HG03045 (cell line): Measurements from ENCODE around the gene TENM4.

Experiments used
- ATAC-seq: cut with Tn5 transposase; IDR thresholded peaks from one replicate; pipeline ENCODE4 v1.9.1; 2021; ENCODE audit warnings: mild to moderate bottlenecking, moderate library complexity; ENCODE audit not compliant: unreplicated experiment

Gene TENM4

DNA sequence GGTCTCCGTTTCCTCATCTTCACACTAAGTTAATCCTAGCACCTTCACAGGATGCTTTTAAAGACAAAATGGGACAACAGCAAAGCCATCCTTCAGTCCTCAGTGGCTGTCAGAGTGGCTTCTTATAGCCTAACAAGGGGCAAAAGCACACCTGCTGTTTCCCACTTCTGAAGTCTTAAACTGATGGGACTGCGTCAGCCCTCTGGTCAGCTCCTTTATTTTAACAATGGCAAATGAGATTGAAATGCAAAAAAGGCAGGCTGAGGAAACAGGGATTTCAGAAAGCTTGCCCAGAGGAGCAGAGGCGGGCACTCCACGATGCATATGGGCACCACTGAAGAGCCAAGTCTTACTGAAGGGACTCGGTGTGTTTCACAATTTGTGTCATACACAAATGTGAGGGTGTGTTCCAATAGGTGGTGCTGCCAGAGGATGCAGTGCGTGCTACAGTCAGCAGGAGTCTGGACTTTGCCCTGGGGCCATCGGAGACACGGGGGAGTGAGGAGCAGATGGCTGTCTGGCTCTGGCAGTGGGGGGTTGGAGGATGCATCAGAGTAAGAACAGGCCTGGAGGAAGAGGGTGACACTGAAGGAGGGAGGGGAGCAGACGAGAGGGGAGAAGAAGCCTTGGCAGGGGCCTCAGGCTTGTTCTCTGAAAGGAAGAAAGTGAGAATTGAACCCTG, 47.3 kb downstream of the TENM4 start:
- no peak for ATAC-seq

DNA sequence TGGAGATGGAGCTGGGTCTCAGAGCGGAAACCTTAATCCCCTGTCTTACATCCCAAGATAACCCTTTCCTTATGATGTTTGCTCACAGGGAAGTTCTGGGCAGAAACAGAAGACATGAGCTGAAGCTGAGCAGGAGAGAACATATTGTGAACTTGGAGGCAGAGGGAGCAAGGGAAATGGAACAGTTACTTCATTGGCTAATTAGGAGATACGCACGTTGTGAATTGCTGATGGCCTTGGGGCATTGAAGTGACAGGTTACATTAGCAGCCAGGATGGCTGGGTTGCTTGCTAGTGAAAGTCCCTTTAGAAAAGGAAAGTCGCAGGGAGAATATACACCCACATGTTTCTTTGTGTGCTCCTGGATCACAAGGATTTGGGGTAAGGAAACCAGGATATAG, 48.7 kb downstream of the TENM4 start:
- ATAC-seq = no peak

GRCh38 chr11:79390923-79391322, 49.9 kb downstream of the TENM4 start:
- no peak for ATAC-seq

- ATAC-seq = no peak
Measured at GRCh38 chr11:79390477-79390876, 50.4 kb downstream of the TENM4 start.

DNA sequence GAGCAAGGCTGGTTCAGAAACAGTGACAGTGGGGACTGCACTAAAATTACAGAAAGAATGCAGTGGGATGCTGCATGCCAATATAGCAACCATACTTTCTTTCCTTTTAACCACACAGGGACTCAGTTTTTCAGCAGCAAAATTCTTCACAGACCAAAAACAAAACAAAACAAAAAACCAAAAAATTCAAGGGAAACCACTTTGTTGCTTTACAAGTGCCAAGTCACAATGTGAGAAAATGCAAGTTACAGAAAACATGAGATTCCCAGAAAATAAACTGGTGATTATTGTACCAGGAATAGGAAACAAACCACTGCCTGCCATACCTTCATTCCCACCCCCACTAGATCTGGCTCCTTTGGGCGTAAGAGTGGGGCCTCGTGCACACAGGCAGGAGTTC, 52.6 kb downstream of the TENM4 start:
- no peak for ATAC-seq

DNA sequence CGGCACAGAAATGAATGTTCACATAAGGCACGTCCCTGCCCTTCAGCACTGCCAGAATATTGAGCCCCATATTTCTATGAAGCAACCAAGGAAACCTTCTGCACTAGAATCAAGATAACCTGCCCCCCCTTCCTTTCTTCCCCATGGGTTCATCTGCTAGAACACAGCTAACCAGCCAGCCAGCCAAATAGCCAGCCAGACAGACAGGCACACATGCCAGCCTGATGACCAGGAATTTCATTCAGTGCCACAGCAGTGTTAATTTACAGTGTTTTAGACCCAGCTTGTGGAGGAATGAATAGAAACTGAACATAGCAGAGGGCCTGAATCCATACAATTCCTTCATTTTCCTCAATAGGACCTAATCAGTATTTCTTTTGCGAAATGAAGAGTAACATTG, 57.0 kb downstream of the TENM4 start:
- no peak for ATAC-seq

DNA sequence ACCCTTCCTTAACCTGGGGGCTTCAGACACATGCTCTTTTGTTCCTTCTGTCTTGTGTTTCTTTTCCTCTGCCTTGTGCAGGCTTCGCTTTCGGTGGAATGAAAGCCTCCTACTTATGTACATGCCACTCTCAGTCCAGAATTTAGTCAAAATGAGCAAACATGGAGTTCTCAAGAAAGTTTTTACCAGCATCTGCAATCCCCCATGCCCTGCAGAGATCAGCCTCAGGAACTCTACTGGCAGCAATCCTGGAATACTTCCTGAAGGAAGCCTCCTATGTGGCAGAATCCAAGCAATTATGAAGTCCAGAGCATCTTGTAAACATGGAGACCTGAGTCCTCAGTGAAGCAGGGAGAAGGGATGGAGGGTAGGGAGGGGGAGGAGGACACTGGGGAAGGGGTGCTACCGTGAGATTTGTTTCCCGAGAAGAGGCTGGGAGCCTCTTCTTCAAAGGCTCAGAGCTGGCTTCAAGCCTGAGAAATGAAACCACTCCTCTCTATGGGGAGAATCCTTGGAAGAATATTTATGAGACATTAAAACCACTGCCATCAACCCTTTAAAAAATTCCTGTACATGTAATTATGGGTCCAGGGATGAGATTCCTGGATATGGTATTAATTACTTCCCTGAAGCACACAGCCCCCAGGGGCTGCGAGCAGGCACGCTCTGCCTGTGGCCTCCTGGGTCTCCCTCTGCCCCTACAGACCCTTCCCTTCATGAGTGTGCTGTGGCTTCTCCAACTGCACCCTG, 58.4 kb downstream of the TENM4 start:
- ATAC-seq = no peak

DNA sequence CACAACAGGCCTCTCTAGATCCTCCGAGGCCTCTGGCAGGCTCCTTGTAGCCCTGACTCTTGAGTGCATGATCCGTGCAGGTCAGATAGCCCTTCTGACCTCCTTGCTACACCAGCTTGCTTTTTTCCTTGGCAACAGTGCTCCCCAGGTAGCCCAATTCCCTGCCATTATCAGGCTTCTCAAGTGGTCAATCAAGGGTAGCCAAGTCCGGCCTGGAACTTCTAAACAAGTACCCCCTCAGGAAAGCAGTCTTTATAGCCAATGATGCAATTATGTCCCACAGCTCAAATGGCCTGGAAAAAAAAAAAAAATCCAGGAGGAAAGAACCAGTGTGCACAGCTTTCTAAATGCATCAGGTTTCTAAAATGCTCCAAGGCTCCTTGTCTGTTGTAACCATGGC, 59.8 kb downstream of the TENM4 start:
- no peak for ATAC-seq

DNA sequence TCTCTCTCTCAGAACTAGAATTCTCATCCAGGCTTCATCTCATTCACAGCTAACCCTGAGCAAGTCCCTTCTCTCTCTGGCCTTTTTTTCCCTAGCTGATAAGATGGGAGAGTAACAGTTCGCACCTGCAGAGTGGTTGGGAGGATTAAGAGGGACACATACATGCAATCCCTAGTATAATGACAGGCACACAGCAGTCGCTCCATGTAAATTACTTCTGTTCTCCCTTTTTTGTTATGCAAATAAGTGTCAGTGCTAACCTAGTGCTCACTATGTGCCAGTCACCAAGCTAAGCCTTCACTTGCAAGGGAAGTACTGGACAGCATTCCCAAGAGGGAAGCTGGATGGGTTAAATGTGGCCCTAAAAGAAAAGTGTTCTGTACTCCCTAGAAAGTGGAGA, 63.4 kb downstream of the TENM4 start:
- no peak for ATAC-seq

GRCh38 chr11:79375818-79376550, 64.8 kb downstream of the TENM4 start:
- no peak for ATAC-seq

GRCh38 chr11:79374727-79375126, 66.1 kb downstream of the TENM4 start:
- no peak for ATAC-seq

- no peak for ATAC-seq
Measured at GRCh38 chr11:79371724-79372123, 69.1 kb downstream of the TENM4 start.

DNA sequence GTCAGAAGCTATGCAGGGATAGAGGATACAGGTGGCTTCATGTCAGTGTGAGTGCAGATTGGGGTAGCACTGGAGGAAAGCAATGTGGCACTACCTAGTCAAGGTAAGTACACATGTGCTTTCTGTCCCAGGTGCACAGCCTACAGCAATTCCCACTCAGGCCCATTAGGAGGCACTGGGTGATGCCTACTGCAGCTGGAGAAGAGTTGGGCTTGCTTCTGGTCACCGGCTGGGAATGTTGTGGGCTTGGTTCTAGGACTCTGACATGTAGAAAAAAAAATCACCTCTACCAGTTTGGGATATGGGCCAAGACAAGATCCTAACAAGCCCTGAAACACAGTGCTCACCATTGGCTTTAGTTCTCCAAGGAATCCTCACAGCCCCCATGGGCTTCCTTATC, 69.7 kb downstream of the TENM4 start:
- no peak for ATAC-seq

DNA sequence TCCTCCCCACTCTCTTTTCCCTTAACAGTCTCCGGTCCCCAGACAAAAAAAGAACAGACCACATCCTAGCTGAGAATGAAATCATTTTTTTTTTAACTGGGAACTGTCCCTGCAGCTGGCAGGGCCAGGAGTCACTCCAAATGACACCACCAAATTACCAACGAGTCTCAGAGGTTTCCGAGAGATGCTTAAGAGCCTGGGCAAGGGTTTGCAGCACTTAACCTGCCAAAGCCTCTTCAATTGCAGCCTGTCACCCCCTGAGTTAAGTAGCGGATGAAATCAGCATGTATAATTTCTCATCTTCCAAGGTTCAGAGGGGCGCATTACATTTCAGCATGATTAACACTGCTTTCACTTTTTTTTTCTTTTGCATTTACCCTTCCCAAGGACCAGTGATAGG, 71.8 kb downstream of the TENM4 start:
- ATAC-seq = no peak

- ATAC-seq = no peak
Measured at GRCh38 chr11:79367844-79368243, 73.0 kb downstream of the TENM4 start.

DNA sequence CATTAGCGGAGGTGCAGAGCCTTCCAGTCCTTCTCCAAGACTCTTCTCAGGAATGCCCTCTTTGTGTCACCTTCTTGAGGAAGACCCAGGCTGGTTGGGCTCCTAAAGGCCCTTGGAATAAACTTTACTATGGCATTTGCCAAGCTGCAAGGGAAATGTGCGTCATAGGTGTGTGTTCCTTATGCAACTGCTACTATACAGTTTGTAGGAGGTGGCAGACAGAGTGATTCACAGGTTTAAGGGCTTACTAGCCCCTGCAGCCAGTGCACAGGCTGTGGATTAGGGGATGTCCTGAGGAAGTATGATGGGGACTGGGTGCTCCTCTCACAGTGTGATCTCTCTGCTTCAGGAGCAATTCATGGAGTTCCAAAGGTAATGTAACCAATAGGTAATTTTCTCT, 74.6 kb downstream of the TENM4 start:
- no peak for ATAC-seq

GRCh38 chr11:79363861-79364378, 76.9 kb downstream of the TENM4 start:
- ATAC-seq = no peak

GRCh38 chr11:79363256-79363655, 77.6 kb downstream of the TENM4 start:
- ATAC-seq = no peak

GRCh38 chr11:79362821-79363220, 78.0 kb downstream of the TENM4 start:
- no peak for ATAC-seq

- no peak for ATAC-seq
Measured at GRCh38 chr11:79362206-79362757, 78.5 kb downstream of the TENM4 start.

DNA sequence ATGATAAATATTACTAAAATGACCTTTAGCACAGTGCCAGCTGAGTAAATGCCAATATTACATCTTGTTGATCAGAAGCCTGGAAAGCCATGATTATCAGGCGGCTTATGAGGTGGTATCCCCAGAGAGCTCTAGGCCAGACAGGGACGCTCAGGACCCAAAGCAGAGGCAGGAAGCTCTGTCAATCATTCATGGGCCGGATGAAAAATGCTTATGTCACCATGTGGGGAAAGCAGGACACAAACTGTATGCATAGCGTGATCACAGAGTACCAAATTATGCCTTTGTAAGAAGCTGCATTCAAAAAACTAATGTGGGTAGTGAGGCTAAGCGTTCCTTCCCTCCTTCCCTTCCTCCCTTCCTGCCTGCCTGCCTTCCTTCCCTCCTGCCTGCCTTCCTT, 82.6 kb downstream of the TENM4 start:
- no peak for ATAC-seq
